GM21526 (cell line): ENCODE measurements around the gene MRPL18.

Source experiments
- ATAC-seq: cut with Tn5 transposase; IDR thresholded peaks from one replicate; pipeline ENCODE4 v1.9.1; 2021; ENCODE audit warnings: moderate library complexity; ENCODE audit not compliant: unreplicated experiment, low FRiP score

MRPL18 gene

GRCh38 chr6:159836718-159837490 is 46.6 kb downstream of the MRPL18 start:
- ATAC-seq, result no peak

- ATAC-seq, result no peak
Observed at GRCh38 chr6:159837511-159837910, 47.2 kb downstream of the MRPL18 start.

GRCh38 chr6:159838020-159838744 is 47.9 kb downstream of the MRPL18 start:
- ATAC-seq, result no peak

GRCh38 chr6:159842035-159842434 is 51.8 kb downstream of the MRPL18 start:
- ATAC-seq, result no peak

- no peak for ATAC-seq
Observed at GRCh38 chr6:159844737-159845645, 54.7 kb downstream of the MRPL18 start.
